Measurements from ENCODE around the gene RHOBTB1.
"Not testable (repeated sequence)": the region's sequence is repeated elsewhere in the genome, so short reads cannot be mapped to it uniquely, and the experiment has no call there.

The RHOBTB1 gene

DNA sequence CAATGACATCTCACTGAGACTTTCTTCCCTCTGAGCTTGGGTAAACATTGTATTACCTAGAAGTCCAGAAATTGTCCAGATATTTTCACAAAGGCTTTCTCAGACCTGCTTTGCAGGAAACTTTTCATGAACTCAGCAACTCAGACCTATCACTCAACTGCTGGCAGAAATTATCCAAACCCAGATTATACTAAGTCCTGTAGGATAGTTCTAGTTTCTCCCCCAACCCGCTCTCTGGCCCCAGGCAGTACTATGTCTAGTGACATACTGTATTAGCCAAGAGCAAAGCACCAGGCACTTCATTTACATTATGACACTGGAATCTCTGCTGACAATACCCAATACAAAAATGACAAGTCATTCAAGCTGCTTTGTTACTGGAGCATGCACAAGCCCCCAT lies 75.0 kb downstream of the RHOBTB1 start:
- DNase-seq (ENCODE audit: low read depth in 2 of 2) = no peak

DNA sequence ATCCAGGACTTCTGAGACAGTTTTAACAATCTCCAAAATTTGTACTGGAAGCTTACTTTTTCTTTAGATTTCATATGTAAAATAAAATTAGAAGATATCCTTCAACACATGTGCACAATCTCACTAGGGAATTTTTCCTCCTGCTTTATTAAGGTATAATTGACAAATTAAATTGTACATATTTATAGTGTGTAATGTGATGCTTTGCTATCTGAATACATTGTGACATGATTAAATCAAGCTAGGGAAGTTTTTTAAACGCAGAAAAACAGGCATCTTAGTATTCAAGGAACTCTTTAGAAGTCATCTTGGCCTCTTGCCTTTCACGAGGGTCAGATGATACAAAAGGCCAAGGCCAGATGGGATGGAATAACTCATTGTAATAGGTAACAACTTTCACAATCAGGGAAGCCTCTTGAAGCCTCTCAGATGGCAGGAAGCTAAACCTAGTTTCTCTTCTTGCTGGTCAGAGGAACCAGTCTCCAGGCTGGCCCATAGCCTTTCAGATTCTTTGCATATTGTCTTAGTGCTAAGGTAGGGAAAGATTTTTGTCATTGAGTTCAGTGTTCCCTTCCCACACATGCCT lies 78.7 kb downstream of the RHOBTB1 start:
- DNase-seq (ENCODE audit: low read depth in 2 of 2) = no peak

DNA sequence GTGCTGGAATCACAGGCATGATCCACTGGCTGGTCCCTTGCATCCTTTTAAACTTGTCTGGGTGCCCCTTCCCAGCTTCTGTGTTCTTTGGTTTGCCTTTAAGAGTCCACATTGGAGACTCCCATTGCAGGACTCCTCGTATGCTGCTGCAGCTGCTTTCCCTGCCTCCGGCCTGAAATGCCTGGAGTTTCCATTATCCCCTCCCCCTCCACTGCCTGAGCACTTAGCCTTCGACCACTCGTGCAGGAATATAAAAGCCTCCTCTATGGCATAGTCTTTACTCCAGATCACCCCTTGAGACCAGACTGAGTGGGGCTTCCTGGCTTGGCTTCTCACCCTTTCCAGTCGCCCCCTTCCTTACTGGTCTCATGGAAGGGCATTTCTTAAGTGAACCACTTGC lies 80.2 kb downstream of the RHOBTB1 start:
- no peak for DNase-seq (ENCODE audit: low read depth in 2 of 2)

DNA sequence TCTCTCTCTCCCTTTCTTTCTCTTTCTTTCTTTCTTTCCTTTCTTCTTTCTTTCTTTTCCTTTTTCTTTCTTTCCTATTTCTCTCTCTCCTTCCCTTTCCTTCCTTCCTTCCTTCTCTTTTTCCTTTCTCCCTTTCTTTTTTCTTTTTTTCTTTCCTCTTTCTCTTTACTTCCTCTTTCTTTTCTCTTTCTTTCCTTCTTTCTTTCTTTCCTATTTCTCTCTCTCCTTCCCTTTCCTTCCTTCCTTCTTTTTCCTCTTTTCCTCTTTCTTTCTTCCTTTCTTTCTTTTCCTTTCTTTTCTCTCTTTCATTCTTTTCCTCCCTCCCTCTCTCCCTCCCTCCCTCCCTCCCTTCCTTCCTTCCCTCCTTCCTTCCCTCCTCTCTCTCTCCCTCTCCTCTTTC lies 81.5 kb downstream of the RHOBTB1 start:
- no peak for DNase-seq (ENCODE audit: low read depth in 2 of 2)

DNA sequence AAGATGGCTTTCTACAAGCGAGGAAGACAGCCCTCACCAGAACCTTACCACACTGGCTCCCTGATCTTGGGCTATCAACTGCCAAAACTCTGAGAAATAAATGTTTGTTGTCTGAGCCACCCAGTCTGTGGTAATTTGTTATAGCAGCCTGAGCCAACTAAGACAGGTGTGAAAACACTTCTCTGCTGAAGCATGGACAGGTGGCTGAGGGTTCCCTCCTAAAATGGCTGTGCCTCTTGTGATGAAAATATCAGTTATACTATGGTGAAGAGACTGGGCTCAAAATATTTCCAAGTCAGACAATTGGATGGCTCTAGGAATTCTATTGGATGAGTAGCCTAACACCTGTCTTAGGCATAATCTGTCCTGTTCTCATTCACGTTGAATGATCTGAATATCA lies 87.6 kb downstream of the RHOBTB1 start:
- DNase-seq (ENCODE audit: low read depth in 2 of 2) = no peak

DNA sequence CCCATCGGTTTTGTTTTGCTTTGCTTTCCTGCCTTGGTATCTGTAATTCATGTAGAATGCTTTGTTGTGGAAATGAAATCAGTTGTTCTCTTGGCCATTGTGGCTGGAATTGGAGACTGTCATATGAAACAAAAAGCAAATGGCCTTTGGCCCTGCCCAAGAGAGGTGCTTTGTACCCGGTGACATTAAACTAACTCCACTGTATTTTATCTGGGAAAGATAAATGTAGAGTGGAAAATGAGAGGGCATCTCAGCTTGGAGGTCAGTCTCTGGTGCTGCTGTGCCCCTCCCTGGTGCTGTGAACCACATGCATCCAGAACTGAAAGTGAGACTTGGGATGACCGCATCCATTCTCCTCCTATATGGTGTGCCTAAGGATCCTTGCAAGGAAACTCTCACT lies 90.3 kb downstream of the RHOBTB1 start:
- no peak for DNase-seq (ENCODE audit: low read depth in 2 of 2)

DNA sequence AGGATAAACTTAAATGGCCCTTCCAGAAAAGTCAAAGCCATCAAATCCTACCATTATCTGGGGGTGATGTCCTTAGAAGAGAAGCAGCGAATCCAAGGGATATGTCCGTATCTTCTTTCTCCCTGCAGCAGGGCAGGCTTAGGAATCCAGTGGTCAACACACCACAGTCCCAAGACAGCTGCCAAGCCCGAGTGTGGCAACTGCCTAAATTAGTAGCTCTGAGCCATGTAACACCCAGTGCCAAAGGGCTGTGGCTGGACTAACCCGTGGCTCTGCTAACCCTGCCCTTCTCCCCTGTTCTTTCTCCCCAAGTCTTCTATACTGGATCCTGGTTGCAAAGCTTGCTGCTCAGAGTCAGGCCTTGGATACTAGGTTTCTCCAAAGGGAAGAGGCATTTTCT lies 90.9 kb downstream of the RHOBTB1 start:
- DNase-seq (ENCODE audit: low read depth in 2 of 2) = no peak

DNA sequence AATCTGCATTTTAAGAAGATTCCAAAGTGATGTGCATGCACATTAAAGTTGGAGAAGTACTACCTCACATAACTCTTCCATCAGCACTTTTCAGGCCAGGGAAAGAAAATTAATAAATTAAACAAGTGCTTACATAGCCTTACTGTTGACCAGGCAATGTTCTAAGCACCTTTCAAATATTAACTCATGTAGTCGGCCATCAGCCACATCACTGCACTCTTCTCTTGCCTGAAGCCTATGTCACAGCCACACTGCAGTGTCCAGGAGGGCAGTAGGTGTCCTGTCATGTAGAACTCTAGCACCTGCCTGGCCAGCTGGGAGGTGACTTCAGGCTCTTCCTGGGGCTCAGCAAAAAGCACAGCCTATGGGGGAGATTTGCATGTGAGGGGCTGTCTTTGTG lies 94.2 kb downstream of the RHOBTB1 start:
- DNase-seq (ENCODE audit: low read depth in 2 of 2) = no peak

DNA sequence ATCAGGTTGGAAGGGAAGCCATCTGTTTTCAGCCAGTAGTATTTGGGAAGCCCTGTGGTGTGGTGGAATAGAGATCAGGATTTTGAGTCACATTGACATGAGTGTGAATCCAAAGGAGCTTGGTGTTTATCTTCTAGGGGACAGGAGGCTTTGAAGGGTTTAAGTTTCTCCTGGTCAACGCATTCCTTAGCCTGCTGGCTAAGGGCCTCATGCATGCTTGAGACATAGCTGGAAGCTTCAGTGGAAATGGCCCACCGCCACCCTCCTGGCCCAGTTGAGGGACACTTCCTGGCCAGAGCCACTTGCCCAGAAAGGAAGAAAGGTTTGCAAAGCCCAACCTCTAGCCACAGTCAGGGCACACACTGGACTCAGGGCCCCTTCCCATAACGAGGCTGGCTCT lies 94.8 kb downstream of the RHOBTB1 start:
- DNase-seq (ENCODE audit: low read depth in 2 of 2) = no peak

DNA sequence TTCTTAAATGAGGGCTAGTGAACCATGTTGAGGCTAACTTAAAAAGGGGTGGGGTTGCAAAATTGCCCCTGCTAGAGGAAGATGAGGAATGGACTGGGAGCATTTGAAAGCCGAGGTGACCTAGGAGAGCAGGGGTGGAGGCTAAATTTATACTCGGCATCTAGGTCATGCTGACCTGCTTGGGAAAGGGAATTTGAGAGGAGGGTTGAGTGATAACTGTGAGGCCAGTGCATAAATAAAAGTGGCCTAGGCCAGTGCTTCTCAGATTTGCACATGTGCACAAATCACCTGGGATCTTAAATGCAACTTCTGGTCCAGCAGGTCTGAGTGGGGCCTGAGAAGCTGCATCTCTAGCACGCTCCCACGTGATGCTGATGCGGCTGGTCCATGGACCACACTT lies 95.3 kb downstream of the RHOBTB1 start:
- DNase-seq (ENCODE audit: low read depth in 2 of 2) = no peak

DNA sequence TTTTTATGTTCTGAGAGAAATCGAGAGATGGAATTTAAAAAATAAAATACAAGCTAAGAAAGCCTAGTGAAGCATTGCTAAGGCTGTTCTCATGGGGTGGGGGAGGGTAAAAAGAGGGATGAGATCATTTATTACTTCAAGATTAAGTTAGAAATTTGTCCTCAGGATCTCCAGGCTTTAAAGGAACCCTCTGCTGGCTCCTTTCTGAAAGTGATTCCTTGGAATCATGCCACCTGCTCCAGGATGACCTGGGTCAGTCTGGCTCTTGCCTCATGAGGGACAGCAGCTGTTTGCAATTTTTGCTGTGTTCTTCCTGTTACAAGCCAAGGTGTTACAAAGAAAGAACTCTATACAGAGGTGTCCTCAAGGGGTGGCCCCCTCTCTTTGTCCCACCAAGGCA lies 95.9 kb downstream of the RHOBTB1 start:
- DNase-seq (ENCODE audit: low read depth in 2 of 2) = no peak

DNA sequence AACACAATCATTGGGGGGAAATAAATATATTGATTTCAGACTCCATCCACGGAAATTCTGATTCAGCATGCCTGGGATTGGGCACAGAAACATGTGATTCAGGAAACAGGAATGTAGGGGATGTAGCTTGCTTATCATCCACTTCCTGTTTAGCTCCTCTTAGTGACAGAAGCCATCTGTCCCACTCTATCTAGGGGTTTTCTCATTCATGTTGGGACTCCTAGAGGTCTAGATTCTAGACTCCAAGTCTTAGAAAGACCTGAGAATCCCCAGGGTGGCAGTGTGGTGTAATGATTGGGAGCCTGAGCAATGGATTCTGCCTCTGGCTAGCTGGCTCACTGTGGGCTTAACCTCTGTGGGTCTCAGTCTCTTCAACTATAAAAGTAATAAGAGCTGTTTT lies 97.8 kb downstream of the RHOBTB1 start:
- DNase-seq (ENCODE audit: low read depth in 2 of 2) = no peak

DNA sequence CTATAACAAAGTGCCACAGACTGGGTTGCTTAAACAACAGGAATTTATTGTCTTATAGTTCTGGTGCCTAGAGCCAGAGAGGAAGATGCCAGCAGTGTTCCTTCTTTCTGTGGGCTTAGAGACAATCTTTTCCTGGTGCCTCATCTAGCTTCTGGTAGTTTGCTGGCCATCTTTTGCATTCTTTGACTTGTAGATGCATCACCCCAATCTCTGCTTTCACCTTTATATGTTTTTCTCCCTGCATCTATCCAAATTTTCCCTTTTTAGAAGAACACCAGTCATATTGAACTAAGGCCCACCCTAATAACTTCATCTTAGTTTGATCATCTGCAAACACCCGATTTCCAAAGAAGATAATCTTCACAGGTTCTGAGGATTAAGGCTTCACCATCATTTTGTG lies 98.9 kb downstream of the RHOBTB1 start:
- no peak for DNase-seq (ENCODE audit: low read depth in 2 of 2)

DNA sequence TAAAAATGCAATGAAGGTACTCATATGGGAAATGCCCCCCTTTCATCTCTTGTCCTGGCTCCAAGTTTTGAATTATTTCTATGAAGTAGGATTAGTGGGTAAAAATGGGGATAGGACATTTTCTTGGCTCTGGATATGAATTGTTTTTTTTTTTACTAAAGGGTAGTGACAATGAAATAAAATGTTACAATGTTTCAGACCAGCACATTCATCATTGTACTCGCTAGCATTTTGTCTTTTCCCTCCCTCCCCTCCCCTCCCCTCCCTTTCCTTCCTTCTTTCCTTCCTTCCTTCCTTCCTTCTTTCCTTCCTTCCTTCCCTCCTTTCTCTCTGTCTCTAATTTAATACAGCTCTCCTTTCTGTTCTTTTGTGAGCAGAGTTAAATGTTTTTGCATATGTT lies 101.3 kb downstream of the RHOBTB1 start:
- DNase-seq (ENCODE audit: low read depth in 2 of 2) = no peak

DNA sequence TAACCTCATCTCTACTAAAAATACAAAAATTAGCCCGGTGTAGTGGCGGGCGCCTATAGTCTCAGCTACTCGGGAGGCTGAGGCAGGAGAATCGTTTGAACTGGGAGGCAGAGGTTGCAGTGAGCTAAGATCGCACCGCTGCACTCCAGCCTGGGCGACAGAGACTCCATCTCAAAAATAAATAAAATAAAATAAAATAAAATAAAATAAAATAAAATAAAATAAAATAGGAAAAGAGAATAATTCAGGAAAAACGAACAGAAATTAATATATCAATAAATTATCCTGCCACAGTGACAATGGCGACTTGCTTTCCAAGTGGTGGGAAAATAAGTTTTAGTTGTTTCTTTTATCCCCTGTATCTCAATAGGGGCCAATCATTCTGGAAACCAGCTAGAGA lies 102.8 kb downstream of the RHOBTB1 start:
- not testable (repeated sequence) for DNase-seq (ENCODE audit: low read depth in 2 of 2)

DNA sequence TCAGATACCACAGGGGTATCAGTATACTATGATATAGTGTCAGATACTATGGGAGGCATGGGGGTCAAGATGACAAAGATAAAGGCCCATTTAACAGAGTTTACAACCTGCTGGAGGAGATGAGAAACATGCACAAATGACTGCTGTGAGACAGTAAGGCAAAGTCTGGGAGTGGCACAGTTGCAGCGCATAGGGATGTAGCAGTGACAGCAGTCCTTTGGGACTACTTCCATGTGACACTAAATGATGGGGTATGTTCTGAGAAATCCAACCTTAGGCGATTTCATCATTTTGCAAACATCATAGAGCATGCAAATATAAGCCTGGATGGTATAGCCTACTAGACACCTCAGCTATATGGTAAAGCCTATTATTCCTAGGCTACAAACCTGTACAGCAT lies 108.9 kb downstream of the RHOBTB1 start:
- DNase-seq (ENCODE audit: low read depth in 2 of 2) = no peak

DNA sequence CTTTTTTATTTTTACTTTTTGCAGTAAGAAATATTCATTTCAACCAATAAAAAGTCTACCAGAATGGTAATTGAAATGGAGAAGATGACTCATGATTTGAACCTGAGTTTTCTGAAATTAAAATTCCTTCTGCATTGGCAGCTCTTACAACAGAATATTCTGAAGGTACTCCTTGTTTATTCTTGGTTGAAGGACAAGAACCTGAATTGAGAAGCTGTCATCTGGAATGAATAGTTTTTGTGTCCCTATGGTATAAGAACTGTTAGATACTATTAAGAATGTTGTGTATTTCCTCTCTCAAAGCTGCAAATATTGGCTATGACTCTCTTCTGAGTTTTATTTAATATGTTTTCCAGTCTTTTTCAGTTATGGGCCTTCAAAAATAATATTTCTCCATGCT lies 109.6 kb downstream of the RHOBTB1 start:
- no peak for DNase-seq (ENCODE audit: low read depth in 2 of 2)

DNA sequence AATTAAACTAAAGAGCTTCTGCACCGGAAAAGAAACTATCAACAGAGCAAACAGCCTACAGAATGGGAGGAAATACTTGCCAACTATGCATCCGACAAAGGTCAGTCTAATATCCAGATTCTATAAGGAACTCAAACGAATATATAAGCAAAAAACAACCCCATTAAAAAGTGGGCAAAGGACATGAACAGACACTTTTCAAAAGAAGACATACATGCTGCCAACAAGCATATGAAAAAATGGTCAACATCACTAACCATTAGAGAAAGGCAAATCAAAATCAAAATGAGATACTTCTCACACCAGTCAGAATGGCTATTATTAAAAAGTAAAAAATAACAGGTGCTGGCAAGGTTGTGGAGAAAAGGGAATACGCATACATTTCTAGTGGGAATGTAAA lies 111.8 kb downstream of the RHOBTB1 start:
- DNase-seq (ENCODE audit: low read depth in 2 of 2) = not testable (repeated sequence)

DNA sequence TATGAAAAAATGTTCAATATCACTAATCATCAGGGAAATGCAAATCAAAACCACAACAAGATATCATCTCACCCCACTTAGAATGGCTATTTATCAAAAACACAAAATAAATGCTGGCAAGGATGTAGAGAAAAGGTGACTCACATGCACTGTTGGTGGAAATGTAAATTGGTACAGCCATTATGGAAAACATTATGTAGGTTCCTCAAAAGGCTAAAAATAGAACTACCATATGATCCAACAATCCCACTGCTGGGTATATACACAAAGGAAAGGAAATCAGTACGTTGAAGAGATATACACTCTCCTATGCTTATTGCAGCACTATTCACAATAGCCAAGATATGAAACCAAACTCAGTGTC lies 115.5 kb downstream of the RHOBTB1 start:
- no peak for DNase-seq (ENCODE audit: low read depth in 2 of 2)

DNA sequence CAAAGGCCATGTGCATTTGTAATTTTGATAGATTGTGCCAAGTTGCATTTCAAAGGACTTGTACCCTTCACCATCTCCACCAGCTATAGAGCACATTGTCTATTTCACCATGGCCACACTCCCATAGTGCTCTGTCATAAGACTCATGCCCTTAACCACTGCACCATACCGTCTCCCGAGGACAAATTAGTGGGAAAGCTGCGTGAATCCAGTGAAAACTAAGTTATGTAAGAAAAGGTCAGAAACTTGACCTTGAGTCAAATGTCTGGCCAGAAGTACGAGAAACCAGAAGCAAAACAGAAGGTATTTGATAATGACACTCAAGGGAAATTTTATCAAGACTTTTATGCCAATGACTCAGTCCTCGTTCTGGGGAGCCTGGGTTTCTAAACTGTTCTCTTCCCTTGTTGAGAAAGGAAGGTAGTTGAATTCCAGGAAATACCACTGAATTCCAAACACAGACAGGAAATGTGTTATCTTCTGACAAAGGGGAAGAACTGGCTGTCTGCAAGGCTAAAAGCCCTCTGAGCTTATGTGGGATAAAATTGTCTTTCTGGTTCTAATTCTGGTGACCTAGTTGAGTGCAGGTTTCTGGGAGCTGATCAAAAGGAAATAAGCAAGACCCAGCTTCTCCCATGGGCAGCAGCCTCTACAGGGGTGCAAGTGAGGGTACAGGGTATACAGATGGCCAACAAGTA lies 116.0 kb downstream of the RHOBTB1 start:
- no peak for DNase-seq (ENCODE audit: low read depth in 2 of 2)

DNA sequence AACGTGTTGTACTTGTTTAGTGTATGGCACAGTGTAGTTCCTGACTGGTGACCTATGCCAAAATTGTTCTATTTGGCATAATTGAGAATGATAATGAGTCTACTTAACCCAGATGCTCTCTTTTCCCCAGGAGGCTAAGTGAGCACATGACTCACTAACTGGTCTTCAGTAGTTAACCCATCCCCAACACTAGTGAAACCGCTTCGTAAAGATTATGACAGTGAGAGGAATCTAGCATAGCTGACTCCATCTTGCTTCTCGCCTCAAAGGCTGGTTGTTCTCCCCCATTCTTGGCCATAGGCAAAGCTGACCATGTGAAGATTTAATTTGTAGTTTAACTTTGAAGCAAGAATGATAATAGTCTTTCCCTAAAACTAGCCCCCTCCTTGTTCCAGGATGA lies 118.5 kb downstream of the RHOBTB1 start:
- no peak for DNase-seq (ENCODE audit: low read depth in 2 of 2)

DNA sequence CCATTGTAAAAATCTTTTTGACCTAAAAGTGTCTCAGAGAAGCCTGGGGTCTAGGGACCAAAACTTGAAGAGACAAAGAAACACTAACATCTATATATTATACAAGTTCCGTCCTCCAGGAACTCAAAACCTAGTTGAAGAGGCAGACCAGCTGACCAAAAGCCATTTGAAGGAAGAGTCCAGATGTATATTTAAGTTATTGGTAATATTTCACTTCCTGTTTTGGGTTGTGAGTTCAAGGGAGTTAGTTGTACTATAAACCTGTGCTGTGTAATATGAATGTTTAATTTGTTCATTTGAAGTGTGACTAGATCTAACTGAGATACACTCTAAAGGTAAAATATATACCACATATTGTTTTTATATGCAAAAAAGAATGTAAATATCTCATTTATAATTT lies 120.7 kb downstream of the RHOBTB1 start:
- no peak for DNase-seq (ENCODE audit: low read depth in 2 of 2)

DNA sequence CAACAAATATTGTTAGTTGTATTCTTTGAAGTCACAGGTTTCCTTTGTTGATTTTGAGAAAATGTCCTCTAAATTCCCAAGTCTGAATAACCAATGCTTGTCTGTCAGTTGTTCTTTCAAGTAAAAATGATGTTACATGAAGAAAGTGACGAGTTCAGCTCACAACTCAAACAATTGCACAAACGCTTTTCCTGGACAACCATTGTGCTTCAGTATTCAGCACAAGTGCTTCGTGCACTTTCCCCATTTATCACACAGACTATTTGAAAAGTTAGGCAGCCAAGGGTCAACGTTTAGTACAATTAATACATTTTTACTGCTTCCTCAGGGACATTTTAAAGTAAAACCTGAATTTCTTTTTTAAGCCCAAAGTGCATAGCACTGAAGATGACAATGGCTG lies 121.2 kb downstream of the RHOBTB1 start:
- no peak for DNase-seq (ENCODE audit: low read depth in 2 of 2)

DNA sequence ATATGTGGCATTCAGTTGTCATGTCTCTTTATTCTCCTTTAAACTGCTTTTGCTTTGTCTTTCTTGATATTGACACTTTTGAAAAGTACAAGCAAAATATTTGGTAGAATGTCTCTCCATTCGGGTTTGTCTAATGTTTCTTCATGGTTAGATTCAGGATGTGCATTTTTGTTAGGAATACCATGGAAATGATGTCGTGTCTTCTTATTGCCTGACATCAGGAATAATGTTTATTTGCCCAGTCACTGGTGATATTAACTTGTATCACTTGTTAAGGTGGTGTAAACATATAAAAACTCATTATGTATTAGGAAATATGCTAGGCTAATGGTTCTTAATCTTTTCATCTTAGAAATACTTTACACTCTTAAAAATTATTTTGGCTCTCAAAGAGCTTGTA lies 122.3 kb downstream of the RHOBTB1 start:
- DNase-seq (ENCODE audit: low read depth in 2 of 2) = no peak

All from stimulated activated CD4-positive, alpha-beta T cell treated with anti-CD3 and anti-CD28 coated beads, Interleukin-12 subunit alpha, Interleukin-12 subunit beta, amount 100 ng/mL, for 24 hours (primary cell).